Measurements from ENCODE around the gene SRMS.

DNA sequence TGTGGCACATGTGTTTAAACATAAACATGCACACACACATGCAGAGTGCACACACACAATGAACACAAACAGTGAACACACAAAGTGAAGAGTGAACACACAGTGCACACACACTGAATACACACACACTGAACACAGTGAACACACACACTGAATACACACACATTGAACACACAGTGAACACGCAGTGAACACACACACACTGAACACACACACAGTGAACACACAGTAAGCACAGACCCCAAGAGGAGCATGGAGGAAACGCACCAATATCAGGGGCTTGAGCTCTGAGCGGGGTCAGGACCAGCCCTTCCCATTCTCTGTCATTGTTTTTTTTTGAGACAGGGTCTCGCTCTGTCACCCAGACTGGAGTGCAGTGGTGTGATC lies 43.6 kb upstream of the SRMS start:
- TF ChIP-seq CTCF (conservative IDR thresholded peaks at IDR 0.05 in 1 of 2, IDR thresholded peaks at IDR 0.05 in 1 of 2; ENCODE audit: extremely low read depth in 1 of 2, insufficient read depth in 1 of 2, low read depth in 1 of 2, low read length in 2 of 2) (no peak), EZH2 (IDR thresholded peaks at IDR 0.05; ENCODE audit: borderline replicate concordance, low read length) (no peak)
